ENCODE measurements around the gene TXNDC11.

The TXNDC11 gene

GRCh38 chr16:11650641-11651591, 91.7 kb downstream of the TXNDC11 start:
- H3K27ac Mint-ChIP-seq: no peak overlapping the region
- H3K27me3 Mint-ChIP-seq (ENCODE audit: low read depth, poor library complexity): peaks cover 23% of the 10 kb centered on the region
- no peak overlapping the region for H3K4me3 Mint-ChIP-seq
- no peaks in the 10 kb centered on the region for H3K9me3 Mint-ChIP-seq
- no peaks in the 10 kb centered on the region for H3K4me1 Mint-ChIP-seq
- no peaks in the 10 kb centered on the region for H3K36me3 Mint-ChIP-seq (ENCODE audit: low read depth)
- TF ChIP-seq, protein P1, sequence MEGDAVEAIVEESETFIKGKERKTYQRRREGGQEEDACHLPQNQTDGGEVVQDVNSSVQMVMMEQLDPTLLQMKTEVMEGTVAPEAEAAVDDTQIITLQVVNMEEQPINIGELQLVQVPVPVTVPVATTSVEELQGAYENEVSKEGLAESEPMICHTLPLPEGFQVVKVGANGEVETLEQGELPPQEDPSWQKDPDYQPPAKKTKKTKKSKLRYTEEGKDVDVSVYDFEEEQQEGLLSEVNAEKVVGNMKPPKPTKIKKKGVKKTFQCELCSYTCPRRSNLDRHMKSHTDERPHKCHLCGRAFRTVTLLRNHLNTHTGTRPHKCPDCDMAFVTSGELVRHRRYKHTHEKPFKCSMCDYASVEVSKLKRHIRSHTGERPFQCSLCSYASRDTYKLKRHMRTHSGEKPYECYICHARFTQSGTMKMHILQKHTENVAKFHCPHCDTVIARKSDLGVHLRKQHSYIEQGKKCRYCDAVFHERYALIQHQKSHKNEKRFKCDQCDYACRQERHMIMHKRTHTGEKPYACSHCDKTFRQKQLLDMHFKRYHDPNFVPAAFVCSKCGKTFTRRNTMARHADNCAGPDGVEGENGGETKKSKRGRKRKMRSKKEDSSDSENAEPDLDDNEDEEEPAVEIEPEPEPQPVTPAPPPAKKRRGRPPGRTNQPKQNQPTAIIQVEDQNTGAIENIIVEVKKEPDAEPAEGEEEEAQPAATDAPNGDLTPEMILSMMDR (IDR thresholded peaks at IDR 0.05): no peak
- DNase-seq: no peak

DNA sequence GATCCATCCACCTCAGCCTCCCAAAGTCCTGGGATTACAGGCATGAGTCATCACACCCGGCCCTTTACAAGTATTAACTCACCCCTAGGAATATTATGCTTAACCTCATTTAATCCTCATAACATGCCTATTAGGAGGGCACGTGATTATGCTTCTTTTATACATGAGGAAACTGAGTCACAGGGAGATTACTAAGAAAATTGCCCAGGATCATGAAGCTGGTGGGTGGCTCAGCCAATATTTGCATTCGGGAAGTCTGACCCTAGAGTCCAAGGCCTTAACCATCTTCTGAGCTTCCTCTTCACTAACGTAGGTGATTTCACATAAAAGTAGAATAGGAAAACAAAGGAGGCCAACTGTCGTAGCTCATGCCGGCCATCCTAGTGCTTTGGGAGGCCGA, 93.4 kb downstream of the TXNDC11 start:
- Mint-ChIP-seq H3K4me3 (no peak overlapping the region), H3K36me3 (ENCODE audit: low read depth) (no peaks in the 10 kb centered on the region), H3K4me1 (no peaks in the 10 kb centered on the region), H3K27me3 (ENCODE audit: low read depth, poor library complexity) (peaks cover 23% of the 10 kb centered on the region), H3K9me3 (no peaks in the 10 kb centered on the region), H3K27ac (no peak overlapping the region)
- no peak for DNase-seq
- TF ChIP-seq, protein P1 (IDR thresholded peaks at IDR 0.05): no peak

DNA sequence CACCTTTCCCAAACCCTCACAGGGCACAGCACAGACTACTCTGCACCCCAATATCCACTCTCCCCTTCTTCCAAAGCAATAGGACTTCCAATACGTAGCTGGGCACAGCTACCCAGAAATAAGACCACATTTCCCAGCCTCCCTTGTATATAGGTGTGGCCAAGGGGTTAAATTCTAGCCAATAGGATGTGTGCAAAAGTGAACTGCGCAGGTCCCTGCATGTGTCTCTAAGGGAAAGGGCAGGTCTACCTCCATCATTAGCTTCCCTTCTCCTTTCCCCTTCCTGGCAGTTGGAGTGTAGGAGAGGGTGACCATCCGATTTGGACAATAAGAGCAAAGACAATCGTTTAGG, 99.9 kb downstream of the TXNDC11 start:
- no peaks in the 10 kb centered on the region for H3K36me3 Mint-ChIP-seq (ENCODE audit: low read depth)
- no peak for DNase-seq
- peaks cover 8% of the 10 kb centered on the region for H3K27me3 Mint-ChIP-seq (ENCODE audit: low read depth, poor library complexity)

DNA sequence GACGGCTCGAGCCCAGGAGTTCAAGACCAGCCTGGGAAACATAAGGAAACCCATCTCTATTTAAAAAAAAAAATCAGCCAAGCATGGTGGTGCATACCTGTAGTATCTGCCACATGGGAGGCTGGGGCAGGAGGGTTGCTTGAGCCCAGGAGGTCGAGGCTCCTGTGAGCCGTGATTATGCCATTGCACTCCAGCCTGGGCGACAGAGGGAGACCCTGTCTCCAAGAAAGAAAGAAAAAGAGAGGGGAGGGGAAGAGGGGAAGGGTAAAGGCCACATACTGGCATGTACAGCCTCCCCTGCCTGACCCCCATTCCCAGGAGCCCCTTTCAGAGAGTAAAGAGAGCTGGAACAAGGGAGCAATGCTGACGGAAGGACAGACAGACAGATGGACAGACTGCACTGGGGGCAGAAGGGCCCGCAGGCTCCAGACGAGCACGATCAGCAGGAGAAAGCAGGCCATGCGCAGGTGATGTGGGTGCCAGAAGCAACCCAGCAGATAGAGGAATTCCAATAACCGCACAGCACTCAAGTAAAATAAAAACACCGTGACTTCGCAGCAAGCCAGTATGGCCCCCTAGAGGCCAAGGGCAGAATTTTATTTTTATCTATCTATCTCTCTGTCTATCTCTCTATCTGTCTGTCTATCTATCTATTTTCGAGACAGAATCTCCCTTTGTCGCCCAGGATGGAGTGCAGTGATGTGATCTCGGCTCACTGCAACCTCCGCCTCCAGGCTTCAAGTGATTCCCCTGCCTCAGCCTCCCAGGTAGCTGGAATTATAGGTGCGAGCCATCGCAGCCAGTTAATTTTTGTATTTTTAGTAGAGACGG, 101.5 kb downstream of the TXNDC11 start:
- Mint-ChIP-seq H3K9me3 (no peaks in the 10 kb centered on the region), H3K36me3 (ENCODE audit: low read depth) (no peaks in the 10 kb centered on the region), H3K4me1 (peaks cover 24% of the 10 kb centered on the region), H3K4me3 (no peak overlapping the region), H3K27me3 (ENCODE audit: low read depth, poor library complexity) (peaks cover 9% of the 10 kb centered on the region), H3K27ac (peak overlapping the region; percentile 97)
- no peak for DNase-seq
- TF ChIP-seq, protein P1 (IDR thresholded peaks at IDR 0.05): peak; percentile 85

More for the DNA sequence above, 99.9 kb downstream of the TXNDC11 start:
- Mint-ChIP-seq H3K27ac (no peak overlapping the region), H3K4me1 (peaks cover 23% of the 10 kb centered on the region), H3K9me3 (no peaks in the 10 kb centered on the region), H3K4me3 (no peak overlapping the region)
- TF ChIP-seq, protein P1 (IDR thresholded peaks at IDR 0.05): no peak

- Mint-ChIP-seq H3K36me3 (ENCODE audit: low read depth) (no peaks in the 10 kb centered on the region), H3K27ac (peak overlapping the region; percentile 97), H3K4me1 (peaks cover 34% of the 10 kb centered on the region), H3K9me3 (no peaks in the 10 kb centered on the region), H3K4me3 (peak overlapping the region; percentile 30), H3K27me3 (ENCODE audit: low read depth, poor library complexity) (peaks cover 19% of the 10 kb centered on the region)
- TF ChIP-seq, protein P1 (IDR thresholded peaks at IDR 0.05): no peak
- DNase-seq: peak; percentile 48
Observed at GRCh38 chr16:11639925-11640899, 102.4 kb downstream of the TXNDC11 start.

Measured in nephron progenitor cell (in vitro differentiated cells).